GM12873 (cell line): Measurements from ENCODE around the gene UTY.

Experiments
- TF ChIP-seq, protein P1 (sequence below): IDR thresholded peaks from 2 replicates; pipeline ENCODE4 v1.5.1; 2012; ENCODE audit warnings: low read depth, mild to moderate bottlenecking, moderate library complexity, low read length, control low read depth; ENCODE audit not compliant: insufficient read depth; ENCODE audit errors: missing control alignments

Gene UTY

DNA sequence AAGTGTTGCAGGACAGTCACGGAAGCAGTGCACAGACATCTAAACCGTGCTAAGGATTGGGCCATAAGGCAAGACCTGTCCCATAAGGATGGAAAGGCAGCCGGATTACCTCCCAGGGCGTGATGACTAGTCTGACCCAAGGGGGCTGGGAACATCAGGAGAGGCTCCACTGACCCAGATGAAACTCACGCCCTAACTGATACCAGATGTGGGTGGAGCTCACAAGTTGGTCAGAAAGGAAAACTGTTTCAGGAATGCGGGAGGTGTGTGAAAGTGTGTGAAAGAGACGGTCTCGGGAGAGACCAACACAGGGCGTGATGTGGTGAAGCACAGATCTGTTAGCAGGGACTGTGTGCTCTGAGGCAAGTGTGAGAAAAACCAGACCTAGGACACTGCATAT, 140.5 kb downstream of the UTY start:
- TF ChIP-seq, protein P1, sequence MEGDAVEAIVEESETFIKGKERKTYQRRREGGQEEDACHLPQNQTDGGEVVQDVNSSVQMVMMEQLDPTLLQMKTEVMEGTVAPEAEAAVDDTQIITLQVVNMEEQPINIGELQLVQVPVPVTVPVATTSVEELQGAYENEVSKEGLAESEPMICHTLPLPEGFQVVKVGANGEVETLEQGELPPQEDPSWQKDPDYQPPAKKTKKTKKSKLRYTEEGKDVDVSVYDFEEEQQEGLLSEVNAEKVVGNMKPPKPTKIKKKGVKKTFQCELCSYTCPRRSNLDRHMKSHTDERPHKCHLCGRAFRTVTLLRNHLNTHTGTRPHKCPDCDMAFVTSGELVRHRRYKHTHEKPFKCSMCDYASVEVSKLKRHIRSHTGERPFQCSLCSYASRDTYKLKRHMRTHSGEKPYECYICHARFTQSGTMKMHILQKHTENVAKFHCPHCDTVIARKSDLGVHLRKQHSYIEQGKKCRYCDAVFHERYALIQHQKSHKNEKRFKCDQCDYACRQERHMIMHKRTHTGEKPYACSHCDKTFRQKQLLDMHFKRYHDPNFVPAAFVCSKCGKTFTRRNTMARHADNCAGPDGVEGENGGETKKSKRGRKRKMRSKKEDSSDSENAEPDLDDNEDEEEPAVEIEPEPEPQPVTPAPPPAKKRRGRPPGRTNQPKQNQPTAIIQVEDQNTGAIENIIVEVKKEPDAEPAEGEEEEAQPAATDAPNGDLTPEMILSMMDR = no peak

GRCh38 chrY:13338711-13339110, 141.1 kb downstream of the UTY start:
- TF ChIP-seq, protein P1 = no peak

GRCh38 chrY:13337934-13338333, 141.9 kb downstream of the UTY start:
- TF ChIP-seq, protein P1 = no peak

- TF ChIP-seq, protein P1 = no peak
Observed at GRCh38 chrY:13333791-13334190, 146.0 kb downstream of the UTY start.

DNA sequence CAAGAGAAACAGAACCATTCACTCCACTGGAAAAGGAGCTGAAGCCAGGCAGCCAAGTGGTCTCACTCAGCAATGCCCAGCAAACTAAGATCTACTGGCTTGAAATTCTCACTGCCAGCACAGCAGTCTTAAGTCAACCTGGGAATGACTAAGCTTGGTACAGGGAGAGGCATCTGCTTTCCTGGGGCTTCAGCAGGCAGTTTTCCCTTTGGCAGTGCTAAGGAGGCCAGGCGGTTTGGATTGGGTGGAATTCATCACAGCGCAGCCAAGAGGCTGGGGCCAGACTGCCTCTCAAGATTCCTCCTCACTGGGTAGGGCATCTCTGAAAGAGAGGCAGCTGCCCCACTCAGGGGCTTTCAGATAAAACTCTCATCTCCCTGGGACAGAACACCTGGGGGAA, 149.2 kb downstream of the UTY start:
- TF ChIP-seq, protein P1 = no peak

DNA sequence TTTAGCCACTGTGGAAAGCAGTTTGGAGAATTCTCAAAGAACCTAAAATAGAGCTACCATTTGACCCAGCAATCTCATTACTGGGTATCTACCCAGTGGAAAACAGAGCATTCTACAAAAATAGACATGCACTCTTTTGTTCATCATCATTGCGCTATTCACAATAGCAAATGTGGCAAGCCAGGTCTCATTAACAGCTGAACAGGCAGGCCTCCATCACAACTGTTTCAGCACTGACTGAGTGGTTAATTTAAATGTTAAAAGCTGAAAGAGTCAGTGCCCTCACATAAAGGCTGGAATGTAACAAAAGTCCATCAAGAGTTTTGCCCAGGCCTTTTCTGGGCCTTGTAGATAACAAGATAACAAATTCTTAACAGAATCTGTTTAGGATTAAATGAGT, 166.9 kb downstream of the UTY start:
- TF ChIP-seq, protein P1 = no peak

GRCh38 chrY:13307959-13308358, 171.9 kb downstream of the UTY start:
- TF ChIP-seq, protein P1 = no peak
